AG04450 (cell line): ENCODE measurements around the gene LCE2A. TPM values are rescaled to one million over a fixed set of nuclear protein-coding genes. Genes with fewer than 3 reads are reported as not detected.

ENCODE experiments used
- CTCF ChIA-PET: fragments of 300-600, 350-600 bp; formaldehyde crosslinking; extraction: SDS; loops from one replicate; lab custom pipeline; 2022; ENCODE audit warnings: antibody characterized with exemption, inconsistent platforms; lab: Charles Lee
- POLR2A ChIA-PET: fragments of 350-600 bp; formaldehyde crosslinking; extraction: SDS; loops from one replicate; lab custom pipeline; 2021; ENCODE audit warnings: antibody characterized with exemption, inconsistent platforms; lab: Yijun Ruan, JAX
- DNase-seq: peaks from one replicate; pipeline ENCODE4 v3.0.0-alpha.2; 2011; ENCODE audit warnings: low read depth, low spot score
- H3K27ac ChIP-seq: one replicate; pipeline ENCODE4 v1.5.1; 2012; ENCODE audit warnings: low read depth, low read length, control low read depth
- H3K27me3 ChIP-seq: one replicate; pipeline ENCODE4 v1.6.0; 2012; ENCODE audit warnings: low read length; ENCODE audit not compliant: control insufficient read depth, insufficient read depth
- H3K4me3 ChIP-seq: 2 replicates; pipeline ENCODE4 v1.5.1; 2011; ENCODE audit warnings: mild to moderate bottlenecking, low read depth, low read length, control low read depth
- H3K9me3 ChIP-seq: 2 replicates; pipeline ENCODE4 v1.5.1; 2012; ENCODE audit warnings: low read length; ENCODE audit not compliant: control insufficient read depth, insufficient read depth
- CTCF ChIP-seq: IDR thresholded peaks from 2 replicates; pipeline ENCODE4 v1.5.1; 2011; ENCODE audit warnings: low read depth, low read length, control low read depth, inconsistent platforms
- polyA plus RNA-seq: library from polyadenylated mRNA; depleted of rRNA; stranded (reverse); fragments of >200 nt; gene quantifications from 2 replicates; pipeline ENCODE4 v1.2.3, GENCODE V29; 2011

LCE2A gene
- polyA plus RNA-seq, 1 experiment: not detected

DNA sequence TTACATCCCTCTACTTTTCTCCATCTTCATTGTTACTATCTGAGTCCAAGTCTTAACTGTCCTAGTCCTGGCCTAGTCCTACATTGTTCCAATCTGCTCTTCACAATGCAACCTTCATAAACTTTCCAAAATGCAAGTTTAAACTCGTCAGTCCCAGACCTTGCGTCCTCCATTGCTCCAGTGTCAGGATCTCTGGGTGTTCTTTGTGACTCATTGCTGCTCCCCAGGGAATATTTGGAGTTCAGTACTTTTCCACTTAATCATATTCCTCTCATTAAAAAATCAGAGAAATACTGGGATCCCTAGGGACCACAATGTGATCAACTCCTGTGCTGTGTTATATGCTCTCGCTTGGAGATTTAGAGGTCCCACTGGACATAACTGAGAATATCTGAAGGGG lies 41.7 kb downstream of the LCE2A start:
- ChIA-PET CTCF (no interaction called here), POLR2A (no interaction called here)
- H3K27ac ChIP-seq: no peak overlapping the region
- no peak for TF ChIP-seq CTCF
- H3K9me3 ChIP-seq: peaks cover 15% of the 10 kb centered on the region
- H3K27me3 ChIP-seq: no peaks in the 10 kb centered on the region
- no peak overlapping the region for H3K4me3 ChIP-seq
- no peak for DNase-seq

DNA sequence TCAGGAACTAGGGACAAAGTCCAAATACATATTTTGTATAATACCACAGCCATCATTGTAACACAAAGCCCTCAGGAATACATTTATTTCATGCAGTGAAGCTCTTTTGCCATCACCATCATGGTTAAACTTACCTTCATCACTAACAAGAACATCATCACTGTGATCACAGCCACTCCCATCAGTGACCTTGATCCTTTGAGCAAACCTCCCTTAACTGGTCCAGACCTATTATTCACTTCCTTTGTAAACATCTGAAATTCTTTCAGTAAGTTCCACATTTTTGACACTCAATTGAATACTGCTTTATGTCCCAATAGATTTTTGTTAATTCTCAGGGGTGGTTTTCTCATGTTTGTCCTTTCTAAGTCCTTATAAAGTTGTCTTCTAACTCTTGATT lies 43.5 kb downstream of the LCE2A start:
- DNase-seq: no peak
- POLR2A ChIA-PET: no interaction called here
- Histone ChIP-seq H3K4me3 (no peak overlapping the region), H3K27me3 (no peaks in the 10 kb centered on the region), H3K9me3 (peaks cover 15% of the 10 kb centered on the region), H3K27ac (no peak overlapping the region)
- no peak for TF ChIP-seq CTCF
- CTCF ChIA-PET: no interaction called here

- Histone ChIP-seq H3K27ac (no peak overlapping the region), H3K9me3 (peaks cover 6% of the 10 kb centered on the region), H3K4me3 (no peak overlapping the region), H3K27me3 (no peaks in the 10 kb centered on the region)
- ChIA-PET CTCF (no interaction called here), POLR2A (no interaction called here)
- TF ChIP-seq CTCF: no peak
- DNase-seq: no peak
Measured at GRCh38 chr1:152743371-152744145, 45.4 kb downstream of the LCE2A start.

DNA sequence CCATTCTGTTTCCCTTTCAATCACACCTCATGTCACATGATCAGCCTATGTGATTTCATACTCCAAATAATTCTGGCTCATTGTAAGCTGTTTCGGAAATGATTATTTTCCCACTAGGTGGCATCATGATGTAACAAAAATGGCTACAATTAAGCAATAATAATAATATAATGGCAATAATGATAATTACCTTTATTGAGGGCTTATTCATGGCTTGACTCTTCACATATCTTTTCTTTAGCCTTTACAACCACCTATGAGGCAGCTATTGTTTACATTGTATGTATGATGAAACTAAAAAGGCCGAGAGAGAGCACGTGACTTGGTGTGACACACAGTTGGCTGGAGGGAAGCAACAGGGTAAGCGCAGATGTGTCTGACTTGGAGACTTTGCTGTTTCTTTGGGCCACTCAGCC lies 47.2 kb downstream of the LCE2A start:
- TF ChIP-seq CTCF: no peak
- H3K27ac ChIP-seq: no peak overlapping the region
- POLR2A ChIA-PET: no interaction called here
- CTCF ChIA-PET: no interaction called here
- DNase-seq: no peak
- H3K27me3 ChIP-seq: no peaks in the 10 kb centered on the region
- no peak overlapping the region for H3K4me3 ChIP-seq
- peaks cover 6% of the 10 kb centered on the region for H3K9me3 ChIP-seq

DNA sequence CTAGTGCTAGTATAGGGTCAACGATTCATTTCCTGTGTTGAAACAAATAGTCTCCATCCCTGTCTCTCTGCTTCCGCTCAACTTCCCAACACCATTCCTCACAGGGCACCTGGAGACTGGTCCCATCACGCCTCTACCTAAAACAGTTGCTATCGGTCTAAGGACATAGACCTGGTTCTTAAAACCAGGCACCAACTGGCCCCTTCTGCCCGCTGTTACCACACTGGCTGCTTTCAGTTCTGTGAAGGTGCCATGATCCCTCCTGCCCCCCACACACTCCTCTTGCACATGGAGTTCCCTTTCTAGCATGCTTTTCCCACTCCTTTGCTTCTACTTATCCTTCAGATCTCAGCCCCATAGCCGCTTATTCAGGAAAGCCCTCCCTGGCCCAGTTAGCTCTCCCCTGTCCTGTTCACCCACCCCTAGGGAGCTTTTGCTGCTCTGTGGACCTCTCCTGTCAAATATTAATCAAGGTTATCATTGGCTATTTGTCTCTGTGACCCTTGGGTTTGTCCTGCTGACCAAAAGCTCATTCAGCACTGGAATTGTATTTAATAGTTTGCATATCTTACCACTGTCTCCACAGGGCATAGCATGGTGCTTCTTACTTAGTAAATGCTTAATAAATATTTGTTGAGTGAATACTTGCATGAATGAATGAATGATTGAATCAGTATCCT lies 47.8 kb downstream of the LCE2A start:
- no peak overlapping the region for H3K4me3 ChIP-seq
- H3K27me3 ChIP-seq: no peaks in the 10 kb centered on the region
- ChIA-PET POLR2A (no interaction called here), CTCF (no interaction called here)
- DNase-seq: no peak
- H3K27ac ChIP-seq: no peak overlapping the region
- H3K9me3 ChIP-seq: peaks cover 6% of the 10 kb centered on the region
- no peak for TF ChIP-seq CTCF
